ENCODE data around the gene NPAS3. TPM values are rescaled to one million over a fixed set of nuclear protein-coding genes. Genes with fewer than 3 reads are reported as not detected.

The NPAS3 gene
- total and polyA plus RNA-seq, 2 of the 8 experiments (the other 6 are each of a cell fraction or from before 2014, with no cell fraction given): 0.11 to 0.60 TPM

DNA sequence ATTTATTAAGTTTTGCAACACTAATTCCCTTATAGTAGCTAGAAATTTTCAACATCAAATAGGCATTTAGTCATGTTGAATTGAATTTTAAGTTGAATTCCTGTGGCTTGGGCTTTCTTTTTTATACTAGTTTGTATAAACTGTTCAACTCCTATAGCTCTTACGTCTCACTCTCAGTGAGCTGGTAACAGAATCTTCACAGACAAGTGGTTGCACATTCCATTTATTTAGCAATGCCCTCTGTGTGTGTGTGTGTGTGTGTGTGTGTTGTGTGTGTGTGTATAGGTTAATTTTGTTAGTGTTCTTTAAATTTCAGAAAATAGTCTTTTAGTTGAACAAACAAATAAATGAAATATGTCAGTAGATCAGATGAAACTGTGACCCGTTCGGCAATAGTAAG, 425.0 kb downstream of the NPAS3 start (continued):
- TF ChIP-seq EZH2 (IDR thresholded peaks at IDR 0.05; ENCODE audit: low read depth, low read length, severe bottlenecking) (no peak), TCF12 (IDR thresholded peaks at IDR 0.05; ENCODE audit: low read depth, low read length) (no peak), TEAD4 (IDR thresholded peaks at IDR 0.05; ENCODE audit: low read depth, low read length) (no peak), GTF2F1 (IDR thresholded peaks at IDR 0.05; ENCODE audit: borderline replicate concordance, low read depth, low read length) (no peak), CHD7 (IDR thresholded peaks at IDR 0.05; ENCODE audit: insufficient replicate concordance, low read length) (no peak)

Data from H1 (cell line).